HG02610 (cell line): Measurements from ENCODE around the gene LARGE1.

Experiments
- ATAC-seq: cut with Tn5 transposase; IDR thresholded peaks from one replicate; pipeline ENCODE4 v1.9.1; 2021; ENCODE audit warnings: mild to moderate bottlenecking, moderate library complexity; ENCODE audit not compliant: unreplicated experiment

Gene LARGE1

GRCh38 chr22:33828302-33828701 lies 92.0 kb downstream of the LARGE1 start:
- ATAC-seq: no peak

DNA sequence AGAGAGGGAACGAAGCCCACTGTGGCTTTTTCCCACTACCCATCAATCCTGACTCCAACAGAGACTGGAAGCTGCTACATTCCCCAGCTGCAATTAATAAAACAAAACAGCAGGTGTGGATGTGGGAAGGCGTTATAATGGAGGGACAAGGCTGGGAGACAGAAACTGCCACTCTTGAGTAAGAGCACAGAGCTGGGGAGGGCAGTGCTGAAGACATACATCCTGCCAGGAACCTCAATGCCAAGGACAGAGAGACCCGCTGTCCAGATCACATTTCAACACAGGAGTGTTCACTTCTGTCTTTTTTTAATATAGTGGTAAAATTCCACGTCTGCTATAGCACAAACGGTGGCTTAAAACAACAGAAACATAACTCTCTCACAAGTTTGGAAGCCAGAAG lies 94.5 kb downstream of the LARGE1 start:
- ATAC-seq: no peak

- ATAC-seq: no peak
Measured at GRCh38 chr22:33823552-33823951, 96.7 kb downstream of the LARGE1 start.

DNA sequence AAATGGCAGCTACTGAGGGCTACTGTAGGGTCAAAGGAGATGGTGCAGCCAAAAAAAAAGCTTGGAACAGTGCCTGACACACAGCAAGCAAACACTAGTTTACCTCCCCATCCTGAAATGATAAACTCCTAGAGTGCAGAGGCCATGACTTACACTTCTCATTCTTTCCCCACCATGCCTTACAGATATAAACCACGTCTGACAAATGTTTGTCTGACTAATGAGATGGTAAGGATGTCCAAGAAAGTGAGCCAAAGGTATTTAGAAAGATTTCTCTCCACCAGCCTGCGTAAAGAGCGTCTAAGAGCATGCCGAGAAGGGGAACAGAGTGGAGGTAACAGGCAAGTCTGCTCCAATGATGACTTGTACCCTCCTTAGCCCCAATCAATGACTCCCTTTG lies 99.0 kb downstream of the LARGE1 start:
- no peak for ATAC-seq

- no peak for ATAC-seq
Measured at GRCh38 chr22:33819743-33820142, 100.5 kb downstream of the LARGE1 start.

- no peak for ATAC-seq
Measured at GRCh38 chr22:33817512-33818127, 102.7 kb downstream of the LARGE1 start.

DNA sequence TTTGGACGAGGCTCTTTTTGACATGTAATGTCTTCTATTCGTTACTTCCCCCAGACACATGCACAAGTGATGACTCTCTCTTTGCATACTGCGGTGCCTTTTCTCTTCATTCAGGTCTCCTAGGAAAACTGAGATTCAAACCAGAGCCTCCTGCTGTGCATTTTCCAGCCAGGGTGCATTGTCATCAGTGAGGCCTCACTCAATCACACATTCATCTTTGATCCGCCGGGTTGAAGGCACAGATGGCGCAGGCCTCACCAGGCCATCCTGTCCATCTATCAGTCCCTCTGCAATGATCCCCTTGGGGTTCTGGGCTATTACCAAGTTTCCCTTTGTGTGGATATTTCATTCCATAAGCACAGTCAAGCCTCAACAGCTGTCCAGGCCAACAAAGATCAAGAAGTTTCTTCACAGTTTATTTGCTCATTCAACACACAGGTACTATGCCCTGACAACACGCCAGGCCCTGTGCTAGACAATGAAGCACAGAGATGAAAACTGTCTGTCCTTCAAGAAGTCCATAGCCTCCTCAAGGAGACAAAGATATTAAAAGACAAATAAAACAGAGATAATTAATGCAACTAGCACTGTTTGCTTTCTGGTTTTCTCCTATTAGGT lies 107.8 kb downstream of the LARGE1 start:
- ATAC-seq: no peak

DNA sequence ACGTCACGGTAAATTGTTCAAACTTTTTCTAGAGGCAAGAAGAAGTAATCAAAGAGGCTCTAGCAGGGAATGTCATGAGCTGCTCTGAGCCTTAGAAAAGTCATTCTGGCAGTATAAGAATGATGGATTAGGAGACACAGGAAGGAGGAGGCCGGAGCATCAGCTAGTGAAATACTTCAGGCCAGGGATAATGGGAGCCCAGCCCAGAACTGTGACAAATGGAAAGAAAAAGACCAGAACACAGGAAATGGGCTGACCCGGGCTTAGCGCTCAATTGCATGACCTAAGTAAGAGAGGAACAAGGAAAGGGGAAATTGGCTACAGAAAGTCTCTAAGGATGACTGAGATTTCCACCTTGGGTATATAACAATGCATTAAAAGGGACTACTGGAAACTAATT lies 108.6 kb downstream of the LARGE1 start:
- no peak for ATAC-seq

DNA sequence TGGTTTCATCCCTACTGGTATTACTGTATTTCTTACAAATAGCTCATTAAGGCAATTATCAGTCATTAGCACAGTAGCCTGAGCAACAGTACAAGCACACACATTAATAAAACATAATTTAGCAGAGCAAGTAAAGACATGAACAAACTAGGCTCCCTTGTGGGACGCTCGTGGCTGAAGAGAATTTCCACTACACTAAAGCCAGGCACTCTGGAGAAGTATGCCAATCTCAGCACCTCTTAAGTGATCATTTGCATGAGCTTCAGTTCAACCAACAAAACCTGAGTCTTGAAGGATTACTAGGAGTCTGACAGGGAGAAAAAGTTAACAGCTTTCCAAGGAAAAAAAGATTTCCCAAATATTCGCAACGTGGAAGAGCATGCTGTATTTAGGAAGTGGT lies 109.1 kb downstream of the LARGE1 start:
- no peak for ATAC-seq

DNA sequence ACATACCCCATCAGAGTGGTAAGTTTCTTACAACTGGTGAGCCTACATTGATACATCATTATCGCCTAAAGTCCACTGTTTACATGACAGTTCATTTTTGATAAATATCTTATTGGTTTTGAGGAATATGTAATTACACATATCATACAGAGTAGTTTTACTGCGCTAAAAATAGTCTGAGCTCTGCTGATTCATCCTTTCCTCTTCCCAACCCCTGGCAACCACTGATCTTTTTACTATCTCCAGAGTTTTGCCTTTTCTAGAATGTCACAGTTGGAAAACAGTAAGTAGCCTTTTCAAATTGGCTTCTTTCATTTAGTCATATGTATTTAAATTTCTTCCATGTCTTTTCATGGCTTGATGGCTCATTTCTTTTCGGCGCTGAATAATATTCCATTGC lies 112.8 kb downstream of the LARGE1 start:
- no peak for ATAC-seq

DNA sequence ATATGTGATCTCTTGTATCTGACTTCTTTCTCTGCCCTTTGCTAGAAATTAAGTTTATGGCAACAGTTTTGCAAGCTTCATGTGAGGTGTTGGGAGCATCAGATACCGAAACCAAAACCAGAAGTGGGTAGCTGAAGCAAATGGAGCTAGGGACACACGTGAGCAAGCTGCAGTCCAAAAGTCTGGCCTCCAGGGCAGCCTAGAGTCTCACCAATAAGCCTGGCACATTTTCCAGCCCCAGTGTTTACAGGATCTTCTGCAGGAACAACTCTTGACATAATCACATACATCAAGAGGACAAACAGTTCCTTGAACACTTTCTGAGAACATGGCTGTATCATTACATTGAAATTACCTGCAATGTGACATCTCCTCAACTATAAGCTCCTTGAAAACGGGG lies 114.1 kb downstream of the LARGE1 start:
- ATAC-seq: no peak

DNA sequence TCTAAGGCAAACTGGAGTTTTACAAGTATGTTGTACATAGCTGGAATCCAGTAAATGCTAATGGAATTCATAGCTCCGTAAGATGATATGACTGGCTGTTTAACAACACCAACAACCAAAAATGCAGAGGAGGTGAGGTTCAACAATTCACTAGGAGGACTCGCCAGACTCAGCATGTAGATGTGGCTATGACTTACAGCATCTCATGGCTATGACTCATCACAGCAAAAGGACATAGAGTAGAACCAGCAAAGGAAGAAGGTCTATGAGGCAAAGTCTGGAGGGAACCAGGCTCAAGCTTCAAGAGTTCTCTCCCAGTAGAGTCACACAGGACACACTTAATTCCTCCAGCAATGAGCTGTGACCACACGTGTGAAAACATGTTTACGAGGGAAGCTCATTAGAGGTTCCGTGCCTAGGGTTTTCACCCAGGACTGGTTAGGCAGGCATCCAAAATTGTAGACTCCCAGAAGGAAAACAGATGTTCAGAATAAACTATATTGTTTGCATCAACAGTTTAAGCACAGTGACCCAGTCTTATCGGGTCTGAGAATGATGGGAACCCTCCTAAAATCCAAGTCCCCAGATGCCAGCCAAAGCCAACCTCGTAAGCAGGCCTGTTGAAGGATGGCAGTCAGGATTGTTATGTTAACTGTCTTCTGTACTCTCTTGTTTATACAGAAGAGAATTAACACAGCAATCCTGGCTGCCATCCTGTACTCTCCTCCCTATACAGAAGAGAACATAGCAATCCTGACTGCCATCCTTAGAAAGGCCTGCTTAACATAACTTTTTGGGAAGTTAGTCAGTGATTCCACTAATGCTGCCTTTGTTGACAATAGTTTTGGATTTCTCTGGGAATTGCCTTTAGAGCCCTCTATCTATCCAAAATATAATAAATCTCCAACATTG lies 116.6 kb downstream of the LARGE1 start:
- no peak for ATAC-seq

DNA sequence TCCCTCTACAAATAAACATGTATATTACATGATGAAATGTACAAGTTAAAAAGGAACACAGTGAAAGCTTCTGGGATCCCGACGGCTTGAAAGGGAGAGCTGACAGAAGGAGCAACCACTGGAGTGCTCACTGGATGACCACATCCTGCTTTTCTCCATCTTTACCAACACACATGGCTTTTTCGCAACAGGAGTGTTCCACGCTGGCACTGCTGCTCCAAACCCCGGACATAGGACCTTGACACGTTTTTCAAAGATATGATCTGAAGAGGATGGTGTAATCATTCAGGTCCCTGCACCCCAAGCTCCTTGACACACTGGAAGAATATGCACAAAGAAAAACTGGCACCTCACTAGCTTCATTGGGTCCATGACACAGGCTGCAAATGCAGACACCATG lies 121.9 kb downstream of the LARGE1 start:
- no peak for ATAC-seq

DNA sequence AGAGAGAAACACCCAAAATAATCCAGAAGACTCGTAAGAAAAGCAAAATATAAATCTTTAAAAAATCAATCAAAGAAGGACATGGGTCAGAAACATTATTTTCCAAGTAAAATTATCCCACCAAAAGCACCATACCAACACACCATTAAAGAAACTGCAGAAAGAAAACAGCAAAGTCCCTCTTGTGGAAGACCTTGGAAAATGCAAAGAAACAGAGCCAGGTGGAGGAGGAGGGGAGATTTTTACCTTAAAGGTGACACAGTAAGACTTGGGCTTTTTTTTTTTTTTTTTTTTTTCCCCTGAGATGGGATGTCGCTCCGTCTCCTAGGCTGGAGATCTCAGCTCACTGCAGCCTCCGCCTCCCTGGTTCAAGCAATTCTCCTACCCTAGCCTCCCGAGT lies 123.8 kb downstream of the LARGE1 start:
- ATAC-seq: no peak

- no peak for ATAC-seq
Measured at GRCh38 chr22:33793475-33793874, 126.8 kb downstream of the LARGE1 start.

GRCh38 chr22:33792832-33793231 lies 127.4 kb downstream of the LARGE1 start:
- no peak for ATAC-seq

DNA sequence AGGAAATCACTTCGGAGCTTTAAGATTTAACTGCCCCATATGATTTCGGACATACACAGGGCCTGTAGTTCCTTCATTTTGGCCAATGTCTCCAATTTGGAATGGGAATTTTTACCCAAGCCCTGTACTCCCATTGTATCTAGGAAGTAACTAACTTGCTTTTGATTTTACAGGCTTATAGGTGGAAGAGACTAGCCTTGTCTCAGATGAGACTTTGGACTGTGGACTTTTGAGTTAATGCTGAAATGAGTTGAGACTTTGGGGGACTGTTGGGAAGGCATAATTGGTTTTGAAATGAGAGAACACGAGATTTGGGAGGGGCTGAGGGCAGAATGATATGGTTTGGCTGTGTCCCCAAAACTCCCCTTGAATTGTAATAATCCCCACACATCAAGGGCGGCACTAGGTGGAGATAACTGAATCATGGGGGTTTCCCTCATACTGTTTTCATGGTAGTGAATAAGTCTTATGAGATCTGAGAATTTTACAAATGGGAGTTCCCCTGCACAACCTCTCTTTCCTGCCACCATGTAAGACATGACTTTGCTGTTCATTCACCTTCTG lies 130.5 kb downstream of the LARGE1 start:
- peak; percentile 66 for ATAC-seq

DNA sequence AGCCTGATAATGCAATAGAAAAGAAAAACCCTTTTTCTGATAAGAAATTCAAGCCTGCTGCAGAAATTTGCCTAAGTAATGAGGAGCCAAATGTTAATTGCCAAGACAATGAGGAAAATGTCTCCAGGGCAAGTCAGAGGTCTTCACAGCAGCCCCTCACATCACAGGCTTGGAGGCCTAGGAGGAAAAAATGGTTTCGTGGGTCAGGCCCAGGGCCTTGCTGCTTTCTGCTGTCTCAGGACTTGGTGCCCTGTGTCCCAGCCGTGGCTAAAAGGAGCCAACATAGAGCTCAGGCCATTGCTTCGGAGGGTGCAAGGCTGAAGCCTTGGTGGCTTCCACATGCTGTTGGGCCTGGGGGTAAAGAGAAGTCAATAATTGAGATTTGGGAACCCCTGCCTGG lies 131.3 kb downstream of the LARGE1 start:
- ATAC-seq: no peak

DNA sequence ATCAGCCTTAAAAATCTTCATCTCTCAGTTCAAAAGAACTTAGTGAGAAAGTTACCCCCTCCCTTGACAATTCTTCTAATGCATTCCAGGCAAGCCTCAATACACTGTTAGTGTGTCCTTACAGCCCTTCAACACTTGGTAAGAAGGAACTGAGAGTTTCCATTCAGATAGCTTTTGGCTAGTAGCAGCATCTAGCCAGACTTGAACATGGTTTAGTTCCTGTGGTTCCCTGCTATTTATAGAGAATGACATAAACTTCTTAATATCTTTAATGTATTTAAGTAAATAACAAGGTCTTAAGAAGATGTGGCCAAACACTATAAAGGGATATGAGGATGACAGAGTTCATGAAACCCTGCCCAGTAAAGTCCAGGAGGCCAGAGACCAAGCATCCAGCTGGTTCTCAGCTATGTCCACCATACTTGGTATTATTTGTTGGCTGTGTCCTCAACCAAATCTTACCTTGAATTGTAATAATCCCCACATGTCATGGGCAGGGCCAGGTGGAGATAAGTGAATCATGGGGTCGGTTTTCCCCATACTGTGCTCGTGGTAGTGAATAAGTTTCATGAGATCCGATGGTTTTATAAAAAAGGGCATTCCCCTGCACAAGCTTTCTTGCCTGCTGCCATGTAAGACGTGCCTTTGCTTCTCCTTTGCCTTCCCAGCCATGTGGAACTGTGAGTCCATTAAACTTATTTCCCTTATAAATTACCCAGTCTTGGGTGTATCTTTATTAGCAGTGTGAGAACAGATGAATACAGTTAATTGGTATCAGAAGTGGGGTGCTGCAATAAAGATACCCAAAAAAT lies 132.4 kb downstream of the LARGE1 start:
- no peak for ATAC-seq

GRCh38 chr22:33786149-33786548 lies 134.1 kb downstream of the LARGE1 start:
- ATAC-seq: no peak
